ENCODE data around the gene C4B.
"Not testable (repeated sequence)": the region's sequence is repeated elsewhere in the genome, so short reads cannot be mapped to it uniquely, and the experiment has no call there.

Gene C4B

DNA sequence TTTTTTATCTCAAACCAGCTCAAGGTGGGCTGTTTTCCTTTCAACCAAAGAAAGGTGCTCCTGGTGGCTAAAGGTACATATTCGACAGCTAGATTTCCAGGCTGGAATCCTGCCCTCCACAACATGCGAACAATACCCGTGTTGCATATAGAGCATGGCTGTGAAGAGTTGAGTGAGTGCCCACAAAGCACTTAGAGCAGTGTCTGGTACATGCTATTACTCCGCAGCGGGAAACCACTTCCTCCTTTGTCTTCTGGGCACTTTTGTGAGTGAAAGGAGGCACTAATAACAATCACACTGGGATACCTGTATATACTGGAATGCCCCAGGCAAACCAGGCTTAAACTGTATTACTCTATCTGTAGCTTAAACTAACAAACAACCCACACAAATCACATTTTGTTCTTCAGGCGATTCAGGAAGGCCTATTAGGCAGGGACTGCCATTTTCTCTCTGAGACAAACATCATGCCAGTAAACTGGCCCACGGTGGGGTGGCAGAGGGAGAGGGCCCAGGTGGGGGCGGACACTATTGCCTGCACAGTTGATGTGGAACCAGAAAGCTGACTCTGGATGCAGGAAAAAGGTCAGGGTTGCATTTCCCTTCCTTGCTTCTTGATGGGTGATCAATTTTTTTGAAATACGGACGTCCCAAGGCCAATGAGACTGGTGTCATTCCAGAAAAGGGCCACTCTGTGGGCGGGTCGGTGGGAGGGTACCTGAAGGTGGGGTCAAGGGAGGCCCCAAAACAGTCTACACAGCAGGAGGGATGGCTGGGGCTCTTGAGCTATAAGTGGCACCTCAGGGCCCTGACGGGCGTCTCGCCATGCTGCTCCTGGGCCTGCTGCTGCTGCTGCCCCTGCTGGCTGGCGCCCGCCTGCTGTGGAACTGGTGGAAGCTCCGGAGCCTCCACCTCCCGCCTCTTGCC is 23.3 kb downstream of the C4B start, which contains the start of gene CYP21A2:
Gene CYP21A2, plus strand, starts transcription at position 818 of the 927 bp plus-strand sequence. Its CDS starts 8 bp downstream, at position 826.
- not testable (repeated sequence) for DNase-seq

GRCh38 chr6:32038878-32039277 is 24.3 kb downstream of the C4B start:
- not testable (repeated sequence) for DNase-seq

DNA sequence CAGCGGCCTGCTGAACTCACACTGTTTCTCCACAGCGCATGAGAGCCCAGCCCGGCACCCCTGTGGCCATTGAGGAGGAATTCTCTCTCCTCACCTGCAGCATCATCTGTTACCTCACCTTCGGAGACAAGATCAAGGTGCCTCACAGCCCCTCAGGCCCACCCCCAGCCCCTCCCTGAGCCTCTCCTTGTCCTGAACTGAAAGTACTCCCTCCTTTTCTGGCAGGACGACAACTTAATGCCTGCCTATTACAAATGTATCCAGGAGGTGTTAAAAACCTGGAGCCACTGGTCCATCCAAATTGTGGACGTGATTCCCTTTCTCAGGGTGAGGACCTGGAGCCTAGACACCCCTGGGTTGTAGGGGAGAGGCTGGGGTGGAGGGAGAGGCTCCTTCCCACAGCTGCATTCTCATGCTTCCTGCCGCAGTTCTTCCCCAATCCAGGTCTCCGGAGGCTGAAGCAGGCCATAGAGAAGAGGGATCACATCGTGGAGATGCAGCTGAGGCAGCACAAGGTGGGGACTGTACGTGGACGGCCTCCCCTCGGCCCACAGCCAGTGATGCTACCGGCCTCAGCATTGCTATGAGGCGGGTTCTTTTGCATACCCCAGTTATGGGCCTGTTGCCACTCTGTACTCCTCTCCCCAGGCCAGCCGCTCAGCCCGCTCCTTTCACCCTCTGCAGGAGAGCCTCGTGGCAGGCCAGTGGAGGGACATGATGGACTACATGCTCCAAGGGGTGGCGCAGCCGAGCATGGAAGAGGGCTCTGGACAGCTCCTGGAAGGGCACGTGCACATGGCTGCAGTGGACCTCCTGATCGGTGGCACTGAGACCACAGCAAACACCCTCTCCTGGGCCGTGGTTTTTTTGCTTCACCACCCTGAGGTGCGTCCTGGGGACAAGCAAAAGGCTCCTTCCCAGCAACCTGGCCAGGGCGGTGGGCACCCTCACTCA is 25.0 kb downstream of the C4B start:
- not testable (repeated sequence) for DNase-seq

DNA sequence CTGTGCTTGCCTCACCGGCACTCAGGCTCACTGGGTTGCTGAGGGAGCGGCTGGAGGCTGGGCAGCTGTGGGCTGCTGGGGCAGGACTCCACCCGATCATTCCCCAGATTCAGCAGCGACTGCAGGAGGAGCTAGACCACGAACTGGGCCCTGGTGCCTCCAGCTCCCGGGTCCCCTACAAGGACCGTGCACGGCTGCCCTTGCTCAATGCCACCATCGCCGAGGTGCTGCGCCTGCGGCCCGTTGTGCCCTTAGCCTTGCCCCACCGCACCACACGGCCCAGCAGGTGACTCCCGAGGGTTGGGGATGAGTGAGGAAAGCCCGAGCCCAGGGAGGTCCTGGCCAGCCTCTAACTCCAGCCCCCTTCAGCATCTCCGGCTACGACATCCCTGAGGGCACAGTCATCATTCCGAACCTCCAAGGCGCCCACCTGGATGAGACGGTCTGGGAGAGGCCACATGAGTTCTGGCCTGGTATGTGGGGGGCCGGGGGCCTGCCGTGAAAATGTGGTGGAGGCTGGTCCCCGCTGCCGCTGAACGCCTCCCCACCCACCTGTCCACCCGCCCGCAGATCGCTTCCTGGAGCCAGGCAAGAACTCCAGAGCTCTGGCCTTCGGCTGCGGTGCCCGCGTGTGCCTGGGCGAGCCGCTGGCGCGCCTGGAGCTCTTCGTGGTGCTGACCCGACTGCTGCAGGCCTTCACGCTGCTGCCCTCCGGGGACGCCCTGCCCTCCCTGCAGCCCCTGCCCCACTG is 25.9 kb downstream of the C4B start:
- DNase-seq, result not testable (repeated sequence)

DNA sequence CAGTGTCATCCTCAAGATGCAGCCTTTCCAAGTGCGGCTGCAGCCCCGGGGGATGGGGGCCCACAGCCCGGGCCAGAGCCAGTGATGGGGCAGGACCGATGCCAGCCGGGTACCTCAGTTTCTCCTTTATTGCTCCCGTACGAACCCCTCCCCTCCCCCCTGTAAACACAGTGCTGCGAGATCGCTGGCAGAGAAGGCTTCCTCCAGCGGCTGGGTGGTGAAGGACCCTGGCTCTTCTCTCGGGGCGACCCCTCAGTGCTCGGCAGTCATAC is 26.4 kb downstream of the C4B start:
- not testable (repeated sequence) for DNase-seq

DNA sequence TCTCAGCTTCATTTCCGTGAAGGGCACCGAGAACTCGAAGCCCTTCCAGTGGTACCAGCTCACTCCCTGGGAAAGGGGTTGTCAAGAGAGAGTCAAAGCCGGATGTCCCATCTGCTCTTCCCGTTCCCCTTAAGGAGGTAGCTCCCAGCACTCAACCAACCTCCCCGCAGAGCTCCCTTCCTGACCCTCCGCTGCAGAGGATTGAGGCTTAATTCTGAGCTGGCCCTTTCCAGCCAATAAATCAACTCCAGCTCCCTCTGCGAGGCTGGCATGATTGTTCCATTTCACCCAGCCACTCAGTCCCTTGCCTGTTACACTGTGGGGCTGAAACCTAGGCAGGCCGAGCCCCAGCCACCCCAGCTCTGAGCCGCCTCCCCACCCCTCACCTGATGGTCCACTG is 26.8 kb downstream of the C4B start:
- DNase-seq, result not testable (repeated sequence)

- not testable (repeated sequence) for DNase-seq
These were observed 27.7 kb downstream of the C4B start for GRCh38 chr6:32042276-32042675.

- not testable (repeated sequence) for DNase-seq
These were observed 29.2 kb downstream of the C4B start for GRCh38 chr6:32043589-32044380.

DNA sequence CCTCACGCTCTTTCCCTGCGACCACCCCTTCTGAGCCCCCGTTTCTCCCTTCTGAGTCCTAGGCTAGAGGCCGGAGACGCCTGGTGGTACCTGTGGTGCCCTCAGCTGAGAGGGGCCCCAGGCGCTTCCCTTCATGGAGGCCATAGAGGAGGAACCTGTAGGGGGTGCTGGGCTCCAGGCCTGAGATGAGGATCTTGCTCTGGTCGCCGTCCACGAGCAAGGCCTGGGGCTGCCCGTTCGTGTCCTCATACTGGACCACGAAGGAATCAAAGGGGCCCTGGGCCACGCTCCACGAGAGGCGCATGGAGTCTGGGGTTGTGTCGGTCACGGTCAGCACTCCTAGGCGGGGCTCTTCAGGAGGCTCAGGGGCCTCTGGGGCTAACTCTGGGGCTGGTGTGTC is 30.3 kb downstream of the C4B start:
- not testable (repeated sequence) for DNase-seq

DNA sequence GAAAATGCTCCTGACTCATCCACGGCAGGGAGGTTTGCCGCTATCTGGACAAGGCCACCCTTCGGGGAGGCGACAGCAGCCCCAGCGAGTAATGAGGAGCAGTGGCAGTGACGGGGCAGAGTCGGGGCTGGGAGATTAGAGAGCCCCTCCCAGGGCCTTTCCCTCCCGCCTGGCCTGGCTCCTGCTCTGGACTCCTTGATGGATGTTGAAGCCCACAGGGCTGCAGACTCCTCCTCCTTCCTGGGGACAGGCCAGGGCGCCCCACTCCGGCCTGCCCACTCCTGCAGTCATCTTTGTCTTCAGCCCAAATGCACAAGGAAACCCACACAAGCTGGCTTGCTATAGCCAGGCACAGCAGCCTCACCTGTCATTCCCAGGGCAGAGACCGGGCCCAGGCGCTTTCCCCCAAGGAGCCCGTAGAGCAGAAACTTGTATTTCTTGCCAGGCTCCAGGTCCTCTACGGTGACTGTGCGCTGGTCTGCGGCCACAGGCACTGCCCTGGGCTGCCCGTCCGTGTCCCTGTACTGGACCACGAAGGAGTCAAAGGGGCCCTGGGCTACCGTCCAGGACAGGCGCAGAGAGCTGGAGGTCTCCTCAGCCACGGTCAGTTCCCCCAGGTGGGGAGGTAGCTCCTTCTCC is 31.3 kb downstream of the C4B start:
- DNase-seq, result no peak

DNA sequence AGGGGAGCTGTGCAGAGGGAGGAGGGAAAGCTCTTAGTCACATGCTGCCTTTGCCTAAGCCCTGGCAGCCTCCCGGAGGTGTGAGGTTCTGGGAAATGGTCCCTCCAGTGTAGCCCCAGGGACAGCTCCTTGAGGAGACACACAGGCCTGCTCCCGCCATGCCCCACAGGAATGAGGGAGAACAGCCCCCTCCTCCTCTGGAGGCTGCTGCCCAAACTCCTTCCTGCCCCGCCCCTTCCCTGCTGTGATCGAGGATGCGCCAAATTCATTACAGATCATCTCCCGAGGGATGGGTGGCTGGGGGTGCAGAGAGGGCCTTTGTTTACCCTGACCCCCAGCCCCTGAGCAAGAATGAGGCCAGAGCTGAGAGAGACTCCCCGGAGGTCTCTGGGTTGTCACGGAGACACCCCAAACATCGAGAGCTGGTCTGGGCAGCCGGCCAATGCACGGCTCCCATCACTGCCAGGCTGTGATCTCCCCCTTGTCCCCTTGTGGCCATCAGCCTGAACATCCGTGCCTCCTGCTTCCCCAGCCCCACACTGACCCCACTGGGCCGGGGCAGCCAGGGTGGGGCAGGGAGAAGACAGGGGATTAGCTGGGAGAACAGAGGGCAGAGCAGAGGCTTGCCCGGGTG is 32.0 kb downstream of the C4B start:
- DNase-seq, result no peak

- no peak for DNase-seq
These were observed 32.5 kb downstream of the C4B start for GRCh38 chr6:32047084-32047478.

DNA sequence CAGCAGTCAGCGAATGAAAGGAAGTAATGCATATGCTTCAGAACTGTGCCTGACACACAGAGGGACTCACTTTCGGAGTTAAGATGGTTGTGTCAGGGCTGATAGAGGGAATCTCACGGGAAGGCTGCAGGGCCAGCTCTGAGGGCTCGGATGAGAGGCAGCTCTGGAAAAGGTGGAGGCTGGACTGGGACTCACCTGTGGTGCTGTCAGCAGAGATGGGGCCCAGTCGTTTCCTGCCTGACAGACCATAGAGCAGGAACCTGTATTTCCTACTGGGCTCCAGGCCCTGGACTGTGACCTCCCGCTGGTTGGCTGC is 32.9 kb downstream of the C4B start:
- no peak for DNase-seq

DNA sequence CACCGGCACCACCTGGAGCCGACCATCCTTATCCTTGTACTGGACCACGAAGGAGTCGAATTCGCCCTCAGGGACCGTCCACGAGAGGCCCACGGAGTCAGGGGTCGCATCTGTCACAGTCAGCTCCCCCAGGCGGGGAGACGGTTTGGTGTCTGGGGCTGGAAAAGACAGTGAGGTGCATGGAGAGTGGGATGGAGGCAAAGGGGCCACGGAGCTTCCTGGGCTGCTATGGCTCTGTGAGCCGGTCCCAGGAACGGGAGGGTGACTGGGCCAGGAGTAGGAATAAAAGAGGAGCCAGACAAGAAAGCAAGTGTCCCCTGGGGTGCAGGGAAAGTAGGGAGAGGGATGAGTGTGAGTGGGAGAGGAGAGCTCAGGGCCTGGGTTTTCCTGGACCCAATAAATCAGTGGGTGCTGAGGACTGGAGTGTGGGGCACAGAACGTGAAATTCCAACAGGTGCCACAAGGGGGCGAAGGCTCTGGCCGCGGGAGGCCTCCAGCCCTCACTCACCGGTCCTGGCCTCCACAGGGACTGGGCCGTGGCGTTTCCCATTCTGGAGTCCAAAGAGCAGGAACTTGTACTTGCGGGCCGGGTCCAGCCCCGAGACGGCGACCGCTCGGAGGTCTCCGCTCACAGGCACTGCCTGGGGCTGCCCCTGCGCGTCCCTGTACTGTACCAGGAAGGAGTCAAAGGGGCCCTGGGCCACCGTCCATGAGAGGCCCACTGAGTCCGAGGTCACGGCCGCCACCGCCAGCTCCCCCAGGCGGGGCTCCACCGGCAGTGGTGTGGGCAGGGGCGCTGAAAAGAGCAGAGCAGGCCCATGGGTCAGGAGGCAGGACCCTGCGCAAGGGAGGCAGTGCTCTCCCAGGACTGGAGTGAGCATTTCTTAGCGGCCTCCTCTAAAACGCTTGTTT is 33.5 kb downstream of the C4B start:
- peak; percentile 47 for DNase-seq

DNA sequence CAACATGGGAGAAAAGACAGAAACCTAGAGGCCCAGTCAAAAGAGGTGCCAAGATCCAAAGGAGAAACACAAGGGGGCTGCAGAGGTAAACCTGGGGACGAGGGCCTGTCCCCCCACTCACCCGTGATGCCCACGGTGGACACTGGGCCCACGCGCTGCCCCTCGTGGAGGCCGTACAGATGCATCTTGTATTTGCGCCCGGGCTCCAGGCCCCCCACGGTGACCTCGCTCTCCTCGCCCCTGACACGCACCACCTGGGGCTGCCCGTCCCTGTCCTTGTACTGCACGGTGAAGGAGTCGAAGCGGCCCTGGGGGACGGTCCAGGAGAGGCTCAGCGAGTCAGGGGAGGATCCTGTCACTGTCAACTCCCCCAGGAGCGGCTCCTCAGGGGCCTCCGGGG is 34.6 kb downstream of the C4B start:
- DNase-seq, result not testable (repeated sequence)

GRCh38 chr6:32049736-32050135 is 35.1 kb downstream of the C4B start:
- not testable (repeated sequence) for DNase-seq

DNA sequence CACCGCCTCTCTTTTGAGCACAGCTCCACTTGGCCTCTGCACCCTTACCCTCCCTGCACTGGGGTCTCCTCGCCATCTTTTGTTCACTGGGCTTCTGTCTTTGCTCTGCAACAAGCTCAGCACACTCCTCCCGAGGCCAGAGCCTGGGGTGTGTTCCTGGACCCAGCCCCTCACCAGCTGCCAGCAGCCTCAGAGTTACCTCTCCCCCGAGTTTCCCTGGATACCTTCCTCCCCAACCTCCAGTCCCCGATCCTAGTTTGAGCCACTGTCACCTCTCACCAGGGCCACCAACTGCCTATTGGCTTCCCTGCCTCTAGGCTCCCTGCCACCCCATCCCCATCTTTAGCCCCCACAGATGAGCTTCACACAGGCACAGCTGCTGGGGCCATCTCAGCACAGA is 36.0 kb downstream of the C4B start:
- no peak for DNase-seq

DNA sequence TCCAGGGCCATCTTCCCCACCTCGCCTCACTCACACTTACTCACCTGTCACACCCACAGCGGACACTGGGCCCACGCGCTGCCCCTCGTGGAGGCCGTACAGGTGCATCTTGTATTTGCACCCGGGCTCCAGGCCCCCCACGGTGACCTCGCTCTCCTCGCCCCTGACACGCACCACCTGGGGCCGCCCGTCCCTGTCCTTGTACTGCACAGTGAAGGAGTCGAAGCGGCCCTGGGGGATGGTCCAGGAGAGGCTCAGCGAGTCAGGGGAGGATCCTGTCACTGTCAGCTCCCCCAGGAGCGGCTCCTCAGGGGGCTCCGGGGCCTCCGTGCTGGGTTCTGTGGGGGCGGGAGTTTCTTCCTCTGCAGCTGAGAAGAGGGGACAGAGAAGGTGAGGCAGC is 38.0 kb downstream of the C4B start:
- DNase-seq, result not testable (repeated sequence)

DNA sequence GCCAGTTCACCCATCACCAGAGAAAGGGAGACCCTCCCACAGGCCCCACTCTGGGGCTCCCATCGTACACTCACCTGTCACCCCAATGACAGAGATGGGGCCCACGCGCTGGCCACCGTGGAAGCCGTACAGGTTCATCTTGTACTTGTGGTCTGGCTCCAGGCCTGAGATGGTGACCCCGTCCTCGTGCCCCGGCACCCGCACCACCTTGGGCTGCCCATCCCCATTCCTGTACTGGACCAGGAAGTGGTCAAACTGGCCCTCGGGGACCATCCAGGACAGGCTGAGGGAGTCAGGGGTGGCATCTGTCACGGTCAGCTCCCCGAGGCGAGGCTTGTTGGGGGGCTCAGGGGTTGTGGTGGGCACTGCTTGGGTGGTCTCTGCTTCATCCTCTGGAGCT is 38.7 kb downstream of the C4B start:
- not testable (repeated sequence) for DNase-seq

- not testable (repeated sequence) for DNase-seq
These were observed 41.2 kb downstream of the C4B start for GRCh38 chr6:32055756-32056155.

Data from inflammatory macrophage treated with lipopolysaccharide for 4 hours (primary cell).